ENCODE measurements around the gene CPEB3.
"Not testable (repeated sequence)": the region's sequence is repeated elsewhere in the genome, so short reads cannot be mapped to it uniquely, and the experiment has no call there.

The CPEB3 gene

GRCh38 chr10:92033070-92033469 lies 257.8 kb downstream of the CPEB3 start:
- DNase-seq (ENCODE audit: low spot score) = not testable (repeated sequence)

GRCh38 chr10:92031580-92031979 lies 259.3 kb downstream of the CPEB3 start:
- no peak for DNase-seq (ENCODE audit: low spot score)

DNA sequence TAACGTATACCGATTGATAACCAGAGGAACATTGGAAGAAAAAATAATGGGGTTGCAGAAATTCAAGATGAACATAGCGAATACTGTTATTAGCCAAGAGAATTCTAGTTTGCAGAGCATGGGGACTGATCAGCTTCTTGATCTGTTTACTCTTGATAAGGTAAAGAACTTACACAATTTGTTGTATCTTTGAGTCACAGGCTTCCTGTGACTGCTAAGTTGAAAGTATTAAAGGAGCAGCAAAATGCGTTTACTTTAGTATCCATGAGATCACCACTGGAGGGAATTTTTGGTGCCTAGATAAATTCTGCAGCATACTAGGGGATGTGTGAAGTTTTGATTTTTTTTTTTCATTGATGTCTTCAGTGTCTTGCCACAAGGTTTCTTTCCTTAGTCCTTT lies 263.7 kb downstream of the CPEB3 start:
- DNase-seq (ENCODE audit: low spot score) = no peak

GRCh38 chr10:92025340-92025739 lies 265.5 kb downstream of the CPEB3 start:
- DNase-seq (ENCODE audit: low spot score) = not testable (repeated sequence)

DNA sequence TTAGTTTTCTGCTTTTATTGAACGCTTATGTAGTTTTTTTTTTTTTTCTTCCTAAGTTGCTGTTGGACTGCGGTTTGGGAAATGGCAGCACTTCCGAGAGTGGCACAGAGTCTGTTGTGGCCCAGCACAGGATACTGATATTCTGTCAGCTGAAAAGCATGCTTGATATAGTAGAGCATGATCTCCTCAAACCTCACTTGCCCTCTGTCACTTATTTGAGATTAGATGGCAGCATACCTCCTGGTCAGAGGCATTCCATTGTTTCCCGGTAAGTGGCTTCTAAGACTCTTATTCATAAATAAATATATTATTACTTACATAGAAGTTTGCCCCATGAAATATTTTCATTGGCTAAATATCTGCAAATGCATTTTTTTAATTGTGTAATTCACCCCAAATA lies 266.2 kb downstream of the CPEB3 start:
- DNase-seq (ENCODE audit: low spot score) = no peak

GRCh38 chr10:92014620-92015019 lies 276.3 kb downstream of the CPEB3 start:
- no peak for DNase-seq (ENCODE audit: low spot score)

DNA sequence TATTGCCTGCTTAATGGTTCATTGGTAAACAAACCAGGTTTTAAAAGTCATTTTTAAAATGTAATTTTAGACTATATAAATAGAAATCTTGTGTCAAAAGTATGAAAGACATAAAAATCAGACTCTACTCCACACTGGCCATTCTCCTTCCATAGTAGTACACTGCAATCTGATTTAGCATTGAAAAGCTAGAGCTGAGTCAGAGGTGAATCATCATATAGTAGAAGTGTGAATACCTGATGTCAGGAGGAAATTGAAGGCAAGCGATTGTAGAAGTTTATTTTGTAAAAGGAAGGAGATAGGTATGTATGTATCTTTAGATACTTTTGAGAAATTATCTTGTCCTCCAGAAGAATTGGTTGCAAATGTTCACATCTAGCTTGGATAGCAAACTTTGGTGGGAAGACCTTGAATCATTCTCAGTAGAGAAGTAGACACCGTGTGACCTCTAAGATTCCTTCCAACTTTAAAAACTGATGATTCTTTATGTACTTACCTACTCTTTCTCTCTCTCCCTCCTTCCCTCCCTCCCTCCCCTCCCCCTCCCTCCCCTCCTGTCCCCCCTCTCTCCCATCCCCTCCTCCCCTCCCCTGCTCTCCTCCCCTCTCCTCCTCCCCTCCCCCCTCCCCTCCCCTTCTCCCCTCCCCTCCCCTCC lies 279.2 kb downstream of the CPEB3 start:
- peak; percentile 68 for DNase-seq (ENCODE audit: low spot score)

- no peak for DNase-seq (ENCODE audit: low spot score)
Measured at GRCh38 chr10:92010047-92010735, 280.7 kb downstream of the CPEB3 start.

- DNase-seq (ENCODE audit: low spot score) = no peak
Measured at GRCh38 chr10:92009445-92009844, 281.4 kb downstream of the CPEB3 start.

- DNase-seq (ENCODE audit: low spot score) = no peak
Measured at GRCh38 chr10:92005978-92006377, 284.9 kb downstream of the CPEB3 start.

GRCh38 chr10:92003258-92003657 lies 287.6 kb downstream of the CPEB3 start:
- DNase-seq (ENCODE audit: low spot score) = no peak

GRCh38 chr10:92001995-92002394 lies 288.9 kb downstream of the CPEB3 start:
- DNase-seq (ENCODE audit: low spot score) = no peak

- DNase-seq (ENCODE audit: low spot score) = no peak
Measured at GRCh38 chr10:92001581-92001980, 289.3 kb downstream of the CPEB3 start.

Data from AG08396 (cell line).